PFSK-1 (cell line): ENCODE measurements around the gene PRPF8.

Experiments used
- FOXP2 ChIP-seq: optimal IDR thresholded peaks from 2 replicates; pipeline ENCODE3; 2011; ENCODE audit warnings: borderline replicate concordance, control low read depth, inconsistent platforms; ENCODE audit not compliant: insufficient read depth; ENCODE audit errors: extremely low read length, extremely low read depth
- POLR2AphosphoS5 ChIP-seq: IDR thresholded peaks from 2 replicates; pipeline ENCODE4 v1.6.1; 2012; ENCODE audit warnings: low read depth, mild to moderate bottlenecking, control low read depth, low read length, moderate library complexity
- SIN3A ChIP-seq: IDR thresholded peaks from 2 replicates; pipeline ENCODE4 v1.6.1; 2012; ENCODE audit warnings: mild to moderate bottlenecking, low read length, moderate library complexity, borderline replicate concordance; ENCODE audit not compliant: insufficient read depth
- TAF1 ChIP-seq: IDR thresholded peaks from 2 replicates; pipeline ENCODE4 v1.6.1; 2012; ENCODE audit warnings: low read length, control low read depth, borderline replicate concordance; ENCODE audit not compliant: insufficient read depth
- TF ChIP-seq, protein P1 (sequence below), 2 experiments: IDR thresholded peaks; 2 replicates each; pipeline versions ENCODE4 v1.6.1 to v1.8.0; 2011 to 2012; ENCODE audit warnings: low read depth in 2 of 2, low read length in 2 of 2, control low read depth in 1 of 2, inconsistent platforms in 1 of 2, mild to moderate bottlenecking in 1 of 2, moderate library complexity in 1 of 2; ENCODE audit not compliant: insufficient read depth in 1 of 2

PRPF8 gene

DNA sequence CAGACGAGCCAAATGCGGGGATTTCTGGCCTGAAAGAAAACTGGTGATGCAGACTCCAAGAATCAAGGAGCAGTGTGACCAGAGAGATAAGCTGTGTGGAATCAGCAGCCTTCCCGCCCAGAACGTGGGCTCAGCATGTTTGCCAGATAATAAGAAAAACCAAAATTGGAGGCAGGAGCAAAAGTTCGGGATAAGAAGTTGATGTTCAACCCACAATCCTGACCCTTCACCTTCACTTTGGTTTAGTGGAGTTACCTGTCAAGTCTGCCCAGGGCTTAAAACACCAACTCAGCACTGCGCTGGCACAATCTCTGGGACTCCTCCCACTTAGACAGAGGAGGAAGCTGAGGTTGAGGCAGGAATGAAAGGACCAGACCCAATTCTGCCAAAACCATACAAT lies 59.1 kb downstream of the PRPF8 start:
- TF ChIP-seq SIN3A (no peak), POLR2AphosphoS5 (no peak), FOXP2 (no peak), TAF1 (no peak)
- TF ChIP-seq, protein P1, sequence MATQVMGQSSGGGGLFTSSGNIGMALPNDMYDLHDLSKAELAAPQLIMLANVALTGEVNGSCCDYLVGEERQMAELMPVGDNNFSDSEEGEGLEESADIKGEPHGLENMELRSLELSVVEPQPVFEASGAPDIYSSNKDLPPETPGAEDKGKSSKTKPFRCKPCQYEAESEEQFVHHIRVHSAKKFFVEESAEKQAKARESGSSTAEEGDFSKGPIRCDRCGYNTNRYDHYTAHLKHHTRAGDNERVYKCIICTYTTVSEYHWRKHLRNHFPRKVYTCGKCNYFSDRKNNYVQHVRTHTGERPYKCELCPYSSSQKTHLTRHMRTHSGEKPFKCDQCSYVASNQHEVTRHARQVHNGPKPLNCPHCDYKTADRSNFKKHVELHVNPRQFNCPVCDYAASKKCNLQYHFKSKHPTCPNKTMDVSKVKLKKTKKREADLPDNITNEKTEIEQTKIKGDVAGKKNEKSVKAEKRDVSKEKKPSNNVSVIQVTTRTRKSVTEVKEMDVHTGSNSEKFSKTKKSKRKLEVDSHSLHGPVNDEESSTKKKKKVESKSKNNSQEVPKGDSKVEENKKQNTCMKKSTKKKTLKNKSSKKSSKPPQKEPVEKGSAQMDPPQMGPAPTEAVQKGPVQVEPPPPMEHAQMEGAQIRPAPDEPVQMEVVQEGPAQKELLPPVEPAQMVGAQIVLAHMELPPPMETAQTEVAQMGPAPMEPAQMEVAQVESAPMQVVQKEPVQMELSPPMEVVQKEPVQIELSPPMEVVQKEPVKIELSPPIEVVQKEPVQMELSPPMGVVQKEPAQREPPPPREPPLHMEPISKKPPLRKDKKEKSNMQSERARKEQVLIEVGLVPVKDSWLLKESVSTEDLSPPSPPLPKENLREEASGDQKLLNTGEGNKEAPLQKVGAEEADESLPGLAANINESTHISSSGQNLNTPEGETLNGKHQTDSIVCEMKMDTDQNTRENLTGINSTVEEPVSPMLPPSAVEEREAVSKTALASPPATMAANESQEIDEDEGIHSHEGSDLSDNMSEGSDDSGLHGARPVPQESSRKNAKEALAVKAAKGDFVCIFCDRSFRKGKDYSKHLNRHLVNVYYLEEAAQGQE (IDR thresholded peaks at IDR 0.05; ENCODE audit: insufficient read depth in 1 of 2, low read depth in 2 of 2, low read length in 2 of 2) = no peak

DNA sequence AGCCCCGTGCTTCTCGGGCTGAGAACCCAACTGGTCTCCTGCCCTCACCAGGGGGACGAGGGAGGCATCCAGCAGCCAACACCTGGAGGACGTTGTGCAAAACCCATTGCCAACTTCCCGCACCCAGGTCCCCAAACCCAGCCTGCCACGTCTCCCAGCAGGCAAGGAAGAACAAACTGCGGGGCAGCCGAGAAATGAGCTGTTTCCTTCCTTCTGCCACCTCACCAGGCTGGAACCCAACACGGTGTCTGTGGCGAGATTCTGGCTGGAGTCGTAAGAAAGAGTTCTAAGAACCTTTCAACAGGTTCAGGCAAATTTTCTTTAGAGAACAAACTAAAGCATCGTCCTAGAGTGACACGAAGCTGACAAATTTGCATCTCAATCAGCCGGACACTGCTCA lies 59.6 kb downstream of the PRPF8 start:
- TF ChIP-seq SIN3A = no peak
- TF ChIP-seq TAF1 = no peak
- no peak for TF ChIP-seq FOXP2
- TF ChIP-seq, protein P1 (IDR thresholded peaks at IDR 0.05; ENCODE audit: insufficient read depth in 1 of 2, low read depth in 2 of 2, low read length in 2 of 2) = no peak
- no peak for TF ChIP-seq POLR2AphosphoS5

- no peak for TF ChIP-seq FOXP2
- no peak for TF ChIP-seq TAF1
Measured at GRCh38 chr17:1624650-1625049, 60.0 kb downstream of the PRPF8 start.

DNA sequence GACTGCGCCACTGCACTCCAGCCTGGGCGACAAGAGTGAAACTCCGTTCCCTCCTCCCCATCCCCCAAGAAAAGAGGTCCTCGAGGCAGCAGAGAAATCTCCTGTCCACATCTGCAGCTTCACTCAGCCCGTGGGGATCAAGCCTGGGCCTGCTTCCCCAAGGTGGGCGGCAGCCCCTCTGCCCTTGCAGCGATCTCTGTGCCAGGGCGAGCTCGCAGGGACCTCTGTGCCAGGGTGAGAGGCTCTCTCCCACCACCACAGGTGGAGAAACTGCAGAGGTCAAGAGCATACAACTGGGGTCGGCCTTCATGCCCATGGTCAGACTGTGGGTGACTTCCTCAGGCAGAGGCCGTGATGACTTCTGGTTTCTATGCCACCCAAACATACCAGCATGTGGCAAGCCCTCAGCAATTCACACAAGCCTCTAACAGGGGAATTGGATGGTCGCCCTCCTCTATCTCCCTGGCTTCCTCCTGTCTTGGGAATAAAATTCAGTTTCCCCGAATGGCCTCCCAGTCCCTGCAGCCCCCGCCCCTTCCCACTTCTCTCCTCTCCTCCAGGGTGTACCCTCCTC lies 61.5 kb downstream of the PRPF8 start:
- no peak for TF ChIP-seq FOXP2
- no peak for TF ChIP-seq POLR2AphosphoS5
- TF ChIP-seq, protein P1 (IDR thresholded peaks at IDR 0.05; ENCODE audit: insufficient read depth in 1 of 2, low read depth in 2 of 2, low read length in 2 of 2) = no peak
- no peak for TF ChIP-seq SIN3A
- no peak for TF ChIP-seq TAF1

DNA sequence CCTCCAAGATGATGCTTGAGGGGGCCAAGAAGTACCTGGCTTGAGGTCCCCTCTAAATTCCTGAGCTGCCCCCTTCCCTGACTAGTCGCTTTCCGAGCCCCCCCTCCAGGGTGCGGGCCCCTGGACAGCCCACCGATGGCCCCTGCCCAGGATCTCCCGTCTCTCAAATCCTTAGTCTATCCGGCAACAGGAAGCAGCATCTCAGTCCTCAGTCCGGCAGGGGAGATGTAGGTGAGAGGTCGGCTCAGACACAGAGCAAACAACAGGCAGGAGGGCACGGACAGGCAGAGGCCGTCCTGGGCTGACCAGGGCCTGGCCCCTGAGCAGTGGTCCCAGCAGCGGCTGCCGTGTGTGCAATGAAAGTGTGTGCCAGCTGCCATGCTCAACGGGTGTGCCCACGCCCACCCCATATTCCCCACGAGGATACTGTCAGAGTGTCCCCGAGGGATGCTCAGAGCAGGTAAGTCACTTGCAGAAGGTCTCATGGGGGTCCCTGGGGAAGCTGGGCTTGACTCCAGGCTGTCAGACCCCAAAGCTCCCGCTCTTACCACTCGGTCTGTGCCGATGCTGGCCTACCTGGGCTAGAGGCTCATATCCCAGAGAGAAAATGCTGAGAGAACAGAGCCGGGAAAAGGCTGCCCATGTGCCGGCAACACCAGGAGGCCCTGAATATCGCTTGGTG lies 63.3 kb downstream of the PRPF8 start:
- TF ChIP-seq, protein P1 (IDR thresholded peaks at IDR 0.05; ENCODE audit: insufficient read depth in 1 of 2, low read depth in 2 of 2, low read length in 2 of 2) = no peak
- TF ChIP-seq TAF1 (no peak), POLR2AphosphoS5 (no peak), SIN3A (no peak), FOXP2 (peak; percentile 22)
